Measurements from ENCODE around the gene CCDC154. TPM values are rescaled to one million over a fixed set of nuclear protein-coding genes. Genes with fewer than 3 reads are reported as not detected.

The CCDC154 gene
- total RNA-seq = 1 to 10 TPM; 1.5 to 2.1 TPM

GRCh38 chr16:1443980-1444729 lies at the start of gene CCDC154:
Gene CCDC154 (minus strand): TSS chr16:1444556. CDS start chr16:1444322, 234 bp downstream.
- no peak for ATAC-seq
- Mint-ChIP-seq H3K4me3 (no peak within 1 kb of the TSS), H3K9me3 (ENCODE audit: insufficient read depth) (no peaks in the 10 kb centered on the region), H3K27ac (no peak within 1 kb of the TSS), H3K36me3 (ENCODE audit: low read depth) (no peaks in the 10 kb centered on the region), H3K27me3 (ENCODE audit: low read depth) (no peaks in the 10 kb centered on the region), H3K4me1 (ENCODE audit: low read depth) (no peaks in the 10 kb centered on the region)
- no peak for DNase-seq
- CTCF ChIA-PET = no interaction called here
- POLR2A ChIA-PET = interaction anchor here (1.1 kb wide), 1 partner anchor 23 kb away, joined by 4 read pairs; the partner anchor contains the start of gene UQCC4

GRCh38 chr16:1493746-1494094 lies 49.4 kb upstream of the CCDC154 start:
- POLR2A ChIA-PET = interaction anchor here (0.7 kb wide), 1 partner anchor 40 kb away, joined by 3 read pairs; the partner anchor contains the start of gene TMEM204
- Mint-ChIP-seq H3K27me3 (ENCODE audit: low read depth) (no peaks in the 10 kb centered on the region), H3K4me1 (ENCODE audit: low read depth) (peaks cover 24% of the 10 kb centered on the region), H3K9me3 (ENCODE audit: insufficient read depth) (no peaks in the 10 kb centered on the region), H3K4me3 (peak overlapping the region; percentile 91), H3K36me3 (ENCODE audit: low read depth) (peaks cover 15% of the 10 kb centered on the region), H3K27ac (peak overlapping the region; percentile 89)
- CTCF ChIA-PET = interaction anchor here (1.3 kb wide), 1 partner anchor 45 kb away, joined by 3 read pairs; no protein-coding TSS in a partner anchor
- DNase-seq (peak; percentile 35), ATAC-seq (peak; percentile 29)

GRCh38 chr16:1492923-1493745 lies 48.8 kb upstream of the CCDC154 start, which contains the start of gene TELO2:
Gene TELO2 (plus strand): TSS chr16:1493360. CDS start chr16:1494282, 922 bp downstream.
- Mint-ChIP-seq H3K9me3 (ENCODE audit: insufficient read depth) (no peaks in the 10 kb centered on the region), H3K27ac (peak within 1 kb of the TSS; percentile 98), H3K4me1 (ENCODE audit: low read depth) (peaks cover 24% of the 10 kb centered on the region), H3K36me3 (ENCODE audit: low read depth) (peaks cover 10% of the 10 kb centered on the region), H3K27me3 (ENCODE audit: low read depth) (no peaks in the 10 kb centered on the region), H3K4me3 (peak within 1 kb of the TSS; percentile 91)
- ATAC-seq (peak; percentile 87), DNase-seq (peak; percentile 88)
- ChIA-PET POLR2A (interaction anchor here (1.3 to 1.6 kb wide), 2 partner anchors 22 to 45 kb away, joined by 3 to 7 read pairs; no protein-coding TSS in a partner anchor), CTCF (interaction anchor here (0.5 to 1.5 kb wide), 3 partner anchors 11 to 386 kb away, joined by 3 to 4 read pairs (median 3); partner anchors contain the start of gene MAPK8IP3)

GRCh38 chr16:1492082-1492922 lies 47.9 kb upstream of the CCDC154 start:
- Mint-ChIP-seq H3K27me3 (ENCODE audit: low read depth) (no peaks in the 10 kb centered on the region), H3K27ac (peak overlapping the region; percentile 98), H3K4me1 (ENCODE audit: low read depth) (peaks cover 24% of the 10 kb centered on the region), H3K9me3 (ENCODE audit: insufficient read depth) (no peaks in the 10 kb centered on the region), H3K4me3 (peak overlapping the region; percentile 91), H3K36me3 (ENCODE audit: low read depth) (peaks cover 7% of the 10 kb centered on the region)
- no peak for ATAC-seq
- CTCF ChIA-PET = interaction anchor here (0.9 to 1.5 kb wide), 3 partner anchors 11 to 214 kb away, joined by 3 to 4 read pairs (median 3); partner anchors contain the start of gene MAPK8IP3
- no peak for DNase-seq
- POLR2A ChIA-PET = interaction anchor here (1.3 to 1.6 kb wide), 3 partner anchors 22 to 213 kb away, joined by 3 to 7 read pairs (median 3); partner anchors contain the start of gene MAPK8IP3

- H3K27me3 Mint-ChIP-seq (ENCODE audit: low read depth) = no peaks in the 10 kb centered on the region
- ChIA-PET POLR2A (interaction anchor here (1.6 kb wide), 1 partner anchor 214 kb away, joined by 3 read pairs; the partner anchor contains the start of gene MAPK8IP3), CTCF (interaction anchor here (0.6 to 1.5 kb wide), 2 partner anchors 127 to 128 kb away, joined by 3 read pairs; no protein-coding TSS in a partner anchor)
- H3K4me1 Mint-ChIP-seq (ENCODE audit: low read depth) = peaks cover 24% of the 10 kb centered on the region
- H3K9me3 Mint-ChIP-seq (ENCODE audit: insufficient read depth) = no peaks in the 10 kb centered on the region
- ATAC-seq = no peak
- no peak overlapping the region for H3K27ac Mint-ChIP-seq
- no peak for DNase-seq
- H3K36me3 Mint-ChIP-seq (ENCODE audit: low read depth) = peaks cover 2% of the 10 kb centered on the region
- no peak overlapping the region for H3K4me3 Mint-ChIP-seq
These were observed 47.0 kb upstream of the CCDC154 start for GRCh38 chr16:1491327-1491726.

- no peak overlapping the region for H3K4me3 Mint-ChIP-seq
- POLR2A ChIA-PET = no interaction called here
- peaks cover 12% of the 10 kb centered on the region for H3K4me1 Mint-ChIP-seq (ENCODE audit: low read depth)
- H3K27ac Mint-ChIP-seq = no peak overlapping the region
- CTCF ChIA-PET = no interaction called here
- ATAC-seq (no peak), DNase-seq (no peak)
- H3K9me3 Mint-ChIP-seq (ENCODE audit: insufficient read depth) = no peaks in the 10 kb centered on the region
- H3K27me3 Mint-ChIP-seq (ENCODE audit: low read depth) = no peaks in the 10 kb centered on the region
- H3K36me3 Mint-ChIP-seq (ENCODE audit: low read depth) = no peaks in the 10 kb centered on the region
These were observed 44.7 kb upstream of the CCDC154 start for GRCh38 chr16:1489077-1489476.

GRCh38 chr16:1488619-1489018 lies 44.3 kb upstream of the CCDC154 start, which contains the start of gene PTX4:
Gene PTX4 (minus strand): TSS chr16:1488944. CDS start chr16:1488909, 35 bp downstream.
- no peaks in the 10 kb centered on the region for H3K27me3 Mint-ChIP-seq (ENCODE audit: low read depth)
- H3K27ac Mint-ChIP-seq = no peak within 1 kb of the TSS
- CTCF ChIA-PET = no interaction called here
- no peak within 1 kb of the TSS for H3K4me3 Mint-ChIP-seq
- no peaks in the 10 kb centered on the region for H3K9me3 Mint-ChIP-seq (ENCODE audit: insufficient read depth)
- H3K4me1 Mint-ChIP-seq (ENCODE audit: low read depth) = peaks cover 10% of the 10 kb centered on the region
- POLR2A ChIA-PET = interaction anchor here (0.8 kb wide), 1 partner anchor 65 kb away, joined by 4 read pairs; no protein-coding TSS in a partner anchor
- ATAC-seq (no peak), DNase-seq (no peak)
- no peaks in the 10 kb centered on the region for H3K36me3 Mint-ChIP-seq (ENCODE audit: low read depth)

GRCh38 chr16:1488054-1488601 lies 43.8 kb upstream of the CCDC154 start:
- Mint-ChIP-seq H3K27ac (no peak overlapping the region), H3K9me3 (ENCODE audit: insufficient read depth) (no peaks in the 10 kb centered on the region), H3K4me3 (no peak overlapping the region), H3K27me3 (ENCODE audit: low read depth) (no peaks in the 10 kb centered on the region), H3K4me1 (ENCODE audit: low read depth) (peaks cover 10% of the 10 kb centered on the region), H3K36me3 (ENCODE audit: low read depth) (no peaks in the 10 kb centered on the region)
- POLR2A ChIA-PET = interaction anchor here (0.8 kb wide), 1 partner anchor 66 kb away, joined by 4 read pairs; no protein-coding TSS in a partner anchor
- no peak for ATAC-seq
- CTCF ChIA-PET = no interaction called here
- no peak for DNase-seq

- CTCF ChIA-PET = no interaction called here
- Mint-ChIP-seq H3K27me3 (ENCODE audit: low read depth) (no peaks in the 10 kb centered on the region), H3K36me3 (ENCODE audit: low read depth) (no peaks in the 10 kb centered on the region), H3K27ac (no peak overlapping the region), H3K4me3 (no peak overlapping the region), H3K9me3 (ENCODE audit: insufficient read depth) (no peaks in the 10 kb centered on the region), H3K4me1 (ENCODE audit: low read depth) (peaks cover 5% of the 10 kb centered on the region)
- ATAC-seq (no peak), DNase-seq (no peak)
- POLR2A ChIA-PET = no interaction called here
These were observed 43.2 kb upstream of the CCDC154 start for GRCh38 chr16:1487395-1488053.

- Mint-ChIP-seq H3K36me3 (ENCODE audit: low read depth) (no peaks in the 10 kb centered on the region), H3K4me1 (ENCODE audit: low read depth) (no peaks in the 10 kb centered on the region), H3K9me3 (ENCODE audit: insufficient read depth) (no peaks in the 10 kb centered on the region), H3K4me3 (no peak overlapping the region), H3K27me3 (ENCODE audit: low read depth) (no peaks in the 10 kb centered on the region), H3K27ac (no peak overlapping the region)
- no peak for DNase-seq
- ChIA-PET CTCF (no interaction called here), POLR2A (no interaction called here)
- no peak for ATAC-seq
These were observed 42.4 kb upstream of the CCDC154 start for GRCh38 chr16:1486551-1487390.
